Measurements from ENCODE around the gene MORN1. TPM values are rescaled to one million over a fixed set of nuclear protein-coding genes. Genes with fewer than 3 reads are reported as not detected.

MORN1 gene
- total and polyA plus RNA-seq, 2 of the 8 experiments (the other 6 are each of a cell fraction or from before 2014, with no cell fraction given): 5.0 to 9.1 TPM

GRCh38 chr1:2350911-2351655 is 40.3 kb downstream of the MORN1 start (continued):
- no peak for TF ChIP-seq CHD7 (IDR thresholded peaks at IDR 0.05; ENCODE audit: insufficient replicate concordance, low read length)
- TF ChIP-seq USF2 (IDR thresholded peaks at IDR 0.05; ENCODE audit: low read length): no peak
- TF ChIP-seq E2F6 (IDR thresholded peaks at IDR 0.05): no peak
- no peak for TF ChIP-seq CHD1 (IDR thresholded peaks at IDR 0.05; ENCODE audit: low read depth, low read length)
- TF ChIP-seq POLR2A (IDR thresholded peaks at IDR 0.05; ENCODE audit: control extremely low read depth in 1 of 2, low read depth in 2 of 2, low read length in 2 of 2): no peak

Data from H1 (cell line).